HL-60 (cell line): Measurements from ENCODE around the gene IL32.
A peak's percentile ranks its signal among the peaks of the same experiment; 100 is the strongest.

Experiments
- DNase-seq, 2 experiments: peaks; one replicate each; pipeline ENCODE4 v3.0.0-alpha.2; 2010 to 2020; ENCODE audit warnings: low read depth in 1 of 2, low spot score in 1 of 2
- H3K27ac ChIP-seq: fragments of 250-450 bp; sonication (Bioruptor Pico); replicated peaks from 2 replicates; pipeline ENCODE4 v1.5.1; 2020; ENCODE audit warnings: mild to moderate bottlenecking, moderate library complexity
- H3K27me3 ChIP-seq: fragments of 250-450 bp; sonication (Bioruptor Pico); 2 replicates; pipeline ENCODE4 v1.5.1; 2021; ENCODE audit warnings: mild to moderate bottlenecking, moderate library complexity; ENCODE audit not compliant: insufficient read depth, poor library complexity, severe bottlenecking
- H3K4me3 ChIP-seq: replicated peaks from 2 replicates; pipeline ENCODE4 v1.5.1; 2011; ENCODE audit warnings: mild to moderate bottlenecking, control low read depth, low read length; ENCODE audit not compliant: insufficient read depth
- CTCF ChIP-seq: IDR thresholded peaks from one replicate; pipeline ENCODE4 v1.5.1; 2011; ENCODE audit warnings: low read length, control low read depth, inconsistent platforms; ENCODE audit not compliant: insufficient read depth
- GABPA ChIP-seq: IDR thresholded peaks from 2 replicates; pipeline ENCODE4 v1.6.1; 2012; ENCODE audit warnings: low read depth
- POLR2AphosphoS5 ChIP-seq: IDR thresholded peaks from 2 replicates; pipeline ENCODE4 v1.6.1; 2012; ENCODE audit warnings: low read depth
- REST ChIP-seq: IDR thresholded peaks from 2 replicates; pipeline ENCODE4 v1.6.1; 2012; ENCODE audit warnings: low read depth; ENCODE audit not compliant: insufficient replicate concordance
- SPI1 ChIP-seq: IDR thresholded peaks from 2 replicates; pipeline ENCODE4 v1.6.1; 2012; ENCODE audit warnings: low read depth, mild to moderate bottlenecking, borderline replicate concordance

The IL32 gene

GRCh38 chr16:3046641-3047386 lies 18.6 kb upstream of the IL32 start:
- DNase-seq = no peak
- H3K27me3 ChIP-seq = peaks cover 5% of the 10 kb centered on the region
- peak overlapping the region; percentile 38; the same call in 1 of the 2 replicates for H3K27ac ChIP-seq
- no peak for TF ChIP-seq POLR2AphosphoS5
- TF ChIP-seq SPI1 = no peak
- no peak for TF ChIP-seq GABPA
- TF ChIP-seq CTCF = no peak
- no peak for TF ChIP-seq REST
- peak overlapping the region; percentile 55 for H3K4me3 ChIP-seq

- Histone ChIP-seq H3K27me3 (peaks cover 5% of the 10 kb centered on the region), H3K27ac (no peak overlapping the region), H3K4me3 (no peak overlapping the region)
- no peak for TF ChIP-seq CTCF
- TF ChIP-seq SPI1 = no peak
- no peak for TF ChIP-seq REST
- DNase-seq = no peak
These were observed 18.1 kb upstream of the IL32 start for GRCh38 chr16:3047387-3047720.

GRCh38 chr16:3049921-3050481 lies 15.4 kb upstream of the IL32 start:
- no peak for TF ChIP-seq SPI1
- TF ChIP-seq CTCF = no peak
- TF ChIP-seq REST = no peak
- no peak for TF ChIP-seq GABPA
- no peak for TF ChIP-seq POLR2AphosphoS5
- DNase-seq = no peak
- Histone ChIP-seq H3K4me3 (no peak overlapping the region), H3K27me3 (peaks cover 5% of the 10 kb centered on the region), H3K27ac (peak overlapping the region; percentile 78)
